Activated T-cell treated with anti-CD3 and anti-CD28 coated beads, Interleukin-2, amount 50 U/mL, for 24 hours (primary cell): ENCODE data around the gene RRM2.
"Not testable (repeated sequence)": the region's sequence is repeated elsewhere in the genome, so short reads cannot be mapped to it uniquely, and the experiment has no call there.

Source experiments
- DNase-seq: peaks from one replicate; pipeline ENCODE4 v3.0.0-alpha.2; 2020
- H3K27ac Mint-ChIP-seq: 2 replicates; pipeline ENCODE4 v1.8.0; 2020; ENCODE audit warnings: mild to moderate bottlenecking, mixed read lengths
- H3K27me3 Mint-ChIP-seq: 2 replicates; pipeline ENCODE4 v1.8.0; 2020; ENCODE audit warnings: mixed read lengths
- H3K36me3 Mint-ChIP-seq: 2 replicates; pipeline ENCODE4 v1.8.0; 2020; ENCODE audit warnings: low read depth, mixed read lengths
- H3K4me1 Mint-ChIP-seq: 2 replicates; pipeline ENCODE4 v1.8.0; 2020; ENCODE audit warnings: low read depth, mixed read lengths
- H3K4me3 Mint-ChIP-seq: 2 replicates; pipeline ENCODE4 v1.8.0; 2020; ENCODE audit warnings: mild to moderate bottlenecking, moderate library complexity, mixed read lengths
- H3K9me3 Mint-ChIP-seq: 2 replicates; pipeline ENCODE4 v1.8.0; 2020; ENCODE audit warnings: mixed read lengths

The RRM2 gene

GRCh38 chr2:10084223-10084865, 38.2 kb upstream of the RRM2 start:
- peaks cover 66% of the 10 kb centered on the region for H3K27me3 Mint-ChIP-seq
- no peak for DNase-seq
- H3K4me1 Mint-ChIP-seq, result peaks cover 16% of the 10 kb centered on the region
- no peaks in the 10 kb centered on the region for H3K36me3 Mint-ChIP-seq
- no peaks in the 10 kb centered on the region for H3K9me3 Mint-ChIP-seq
- H3K27ac Mint-ChIP-seq, result no peak overlapping the region
- no peak overlapping the region for H3K4me3 Mint-ChIP-seq

- Mint-ChIP-seq H3K36me3 (no peaks in the 10 kb centered on the region), H3K9me3 (no peaks in the 10 kb centered on the region), H3K4me1 (peaks cover 16% of the 10 kb centered on the region), H3K27me3 (peaks cover 74% of the 10 kb centered on the region), H3K4me3 (no peak overlapping the region), H3K27ac (no peak overlapping the region)
- DNase-seq, result no peak
Observed at GRCh38 chr2:10085043-10085667, 37.4 kb upstream of the RRM2 start.

GRCh38 chr2:10085668-10086059, 36.9 kb upstream of the RRM2 start:
- Mint-ChIP-seq H3K27me3 (peaks cover 77% of the 10 kb centered on the region), H3K9me3 (no peaks in the 10 kb centered on the region), H3K4me3 (no peak overlapping the region), H3K4me1 (peaks cover 15% of the 10 kb centered on the region), H3K36me3 (no peaks in the 10 kb centered on the region), H3K27ac (no peak overlapping the region)
- DNase-seq, result no peak

- Mint-ChIP-seq H3K27me3 (peaks cover 75% of the 10 kb centered on the region), H3K4me3 (no peak overlapping the region), H3K9me3 (peaks cover under 1% of the 10 kb centered on the region), H3K4me1 (peaks cover 12% of the 10 kb centered on the region), H3K36me3 (no peaks in the 10 kb centered on the region), H3K27ac (no peak overlapping the region)
- DNase-seq, result no peak
Observed at GRCh38 chr2:10086950-10087349, 35.6 kb upstream of the RRM2 start.

GRCh38 chr2:10087360-10087759, 35.2 kb upstream of the RRM2 start:
- Mint-ChIP-seq H3K4me3 (no peak overlapping the region), H3K27ac (no peak overlapping the region), H3K27me3 (peaks cover 77% of the 10 kb centered on the region), H3K4me1 (peaks cover 14% of the 10 kb centered on the region), H3K9me3 (peaks cover 5% of the 10 kb centered on the region), H3K36me3 (no peaks in the 10 kb centered on the region)
- DNase-seq, result no peak

GRCh38 chr2:10089565-10090190, 32.9 kb upstream of the RRM2 start:
- no peak overlapping the region for H3K27ac Mint-ChIP-seq
- H3K36me3 Mint-ChIP-seq, result no peaks in the 10 kb centered on the region
- no peak overlapping the region for H3K4me3 Mint-ChIP-seq
- DNase-seq, result no peak
- H3K27me3 Mint-ChIP-seq, result peaks cover 74% of the 10 kb centered on the region
- peaks cover 6% of the 10 kb centered on the region for H3K4me1 Mint-ChIP-seq
- peaks cover 6% of the 10 kb centered on the region for H3K9me3 Mint-ChIP-seq

GRCh38 chr2:10091182-10091888, 31.2 kb upstream of the RRM2 start:
- Mint-ChIP-seq H3K36me3 (no peaks in the 10 kb centered on the region), H3K27me3 (peaks cover 76% of the 10 kb centered on the region), H3K4me1 (peaks cover 6% of the 10 kb centered on the region), H3K27ac (no peak overlapping the region), H3K4me3 (peak overlapping the region; percentile 59), H3K9me3 (peaks cover 6% of the 10 kb centered on the region)
- peak; percentile 56 for DNase-seq

- H3K9me3 Mint-ChIP-seq, H3K36me3 Mint-ChIP-seq, H3K4me3 Mint-ChIP-seq, H3K4me1 Mint-ChIP-seq, H3K27ac Mint-ChIP-seq, DNase-seq: not testable (repeated sequence)
- peaks cover 73% of the 10 kb centered on the region for H3K27me3 Mint-ChIP-seq
Observed at GRCh38 chr2:10091889-10092244, 30.7 kb upstream of the RRM2 start.

GRCh38 chr2:10094271-10094814, 28.2 kb upstream of the RRM2 start:
- H3K4me1 Mint-ChIP-seq, result peaks cover 6% of the 10 kb centered on the region
- DNase-seq, result no peak
- H3K36me3 Mint-ChIP-seq, result no peaks in the 10 kb centered on the region
- peaks cover 78% of the 10 kb centered on the region for H3K27me3 Mint-ChIP-seq
- H3K4me3 Mint-ChIP-seq, result no peak overlapping the region
- H3K27ac Mint-ChIP-seq, result no peak overlapping the region
- peaks cover 6% of the 10 kb centered on the region for H3K9me3 Mint-ChIP-seq

GRCh38 chr2:10095175-10095574, 27.4 kb upstream of the RRM2 start:
- H3K27ac Mint-ChIP-seq, result no peak overlapping the region
- H3K4me3 Mint-ChIP-seq, result no peak overlapping the region
- no peaks in the 10 kb centered on the region for H3K36me3 Mint-ChIP-seq
- no peak for DNase-seq
- H3K27me3 Mint-ChIP-seq, result peaks cover 70% of the 10 kb centered on the region
- H3K4me1 Mint-ChIP-seq, result peaks cover 6% of the 10 kb centered on the region
- H3K9me3 Mint-ChIP-seq, result peaks cover 6% of the 10 kb centered on the region

- Mint-ChIP-seq H3K4me1 (peaks cover 3% of the 10 kb centered on the region), H3K36me3 (no peaks in the 10 kb centered on the region), H3K9me3 (peaks cover 6% of the 10 kb centered on the region), H3K27me3 (peaks cover 59% of the 10 kb centered on the region), H3K27ac (no peak overlapping the region), H3K4me3 (no peak overlapping the region)
- no peak for DNase-seq
Observed at GRCh38 chr2:10096641-10097040, 25.9 kb upstream of the RRM2 start.

- Mint-ChIP-seq H3K9me3 (no peaks in the 10 kb centered on the region), H3K4me1 (no peaks in the 10 kb centered on the region), H3K27ac (no peak overlapping the region), H3K36me3 (no peaks in the 10 kb centered on the region), H3K4me3 (no peak overlapping the region), H3K27me3 (peaks cover 50% of the 10 kb centered on the region)
- DNase-seq, result peak; percentile 57
Observed at GRCh38 chr2:10097352-10098148, 25.0 kb upstream of the RRM2 start.

- H3K27ac Mint-ChIP-seq, result no peak overlapping the region
- H3K36me3 Mint-ChIP-seq, result no peaks in the 10 kb centered on the region
- H3K4me1 Mint-ChIP-seq, result no peaks in the 10 kb centered on the region
- H3K9me3 Mint-ChIP-seq, result no peaks in the 10 kb centered on the region
- no peak overlapping the region for H3K4me3 Mint-ChIP-seq
- DNase-seq, result no peak
- H3K27me3 Mint-ChIP-seq, result peaks cover 14% of the 10 kb centered on the region
Observed at GRCh38 chr2:10101491-10101890, 21.0 kb upstream of the RRM2 start.

GRCh38 chr2:10103179-10103578, 19.4 kb upstream of the RRM2 start:
- Mint-ChIP-seq H3K27me3 (peaks cover 2% of the 10 kb centered on the region), H3K9me3 (peaks cover 7% of the 10 kb centered on the region), H3K4me1 (no peaks in the 10 kb centered on the region), H3K36me3 (no peaks in the 10 kb centered on the region), H3K4me3 (no peak overlapping the region), H3K27ac (no peak overlapping the region)
- DNase-seq, result no peak
